ENCODE measurements around the gene SP2.

GRCh38 chr17:47946929-47947397 lies 50.9 kb downstream of the SP2 start:
- TF ChIP-seq SIN3A (IDR thresholded peaks at IDR 0.05; ENCODE audit: borderline replicate concordance, insufficient read depth, low read depth, low read length) (no peak), POLR2AphosphoS5 (IDR thresholded peaks at IDR 0.05; ENCODE audit: low read depth, low read length) (no peak)
- TF ChIP-seq, protein P1, sequence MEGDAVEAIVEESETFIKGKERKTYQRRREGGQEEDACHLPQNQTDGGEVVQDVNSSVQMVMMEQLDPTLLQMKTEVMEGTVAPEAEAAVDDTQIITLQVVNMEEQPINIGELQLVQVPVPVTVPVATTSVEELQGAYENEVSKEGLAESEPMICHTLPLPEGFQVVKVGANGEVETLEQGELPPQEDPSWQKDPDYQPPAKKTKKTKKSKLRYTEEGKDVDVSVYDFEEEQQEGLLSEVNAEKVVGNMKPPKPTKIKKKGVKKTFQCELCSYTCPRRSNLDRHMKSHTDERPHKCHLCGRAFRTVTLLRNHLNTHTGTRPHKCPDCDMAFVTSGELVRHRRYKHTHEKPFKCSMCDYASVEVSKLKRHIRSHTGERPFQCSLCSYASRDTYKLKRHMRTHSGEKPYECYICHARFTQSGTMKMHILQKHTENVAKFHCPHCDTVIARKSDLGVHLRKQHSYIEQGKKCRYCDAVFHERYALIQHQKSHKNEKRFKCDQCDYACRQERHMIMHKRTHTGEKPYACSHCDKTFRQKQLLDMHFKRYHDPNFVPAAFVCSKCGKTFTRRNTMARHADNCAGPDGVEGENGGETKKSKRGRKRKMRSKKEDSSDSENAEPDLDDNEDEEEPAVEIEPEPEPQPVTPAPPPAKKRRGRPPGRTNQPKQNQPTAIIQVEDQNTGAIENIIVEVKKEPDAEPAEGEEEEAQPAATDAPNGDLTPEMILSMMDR (IDR thresholded peaks at IDR 0.05) = peak; percentile 94
